OCI-LY1 (cell line): Measurements from ENCODE around the gene NMT2.

Experiments used
- H2AFZ ChIP-seq: fragments of 200-600 bp; sonication (generic), shearing (Covaris generic); 2 replicates; pipeline ENCODE4 v1.6.0; 2014; ENCODE audit warnings: antibody characterized with exemption, mild to moderate bottlenecking, low read length
- H3F3A ChIP-seq: fragments of 200-600 bp; sonication (generic), shearing (Covaris generic); 2 replicates; pipeline ENCODE4 v1.6.0; 2014; ENCODE audit warnings: mild to moderate bottlenecking, antibody characterized with exemption, low read length, moderate library complexity; ENCODE audit not compliant: insufficient read depth
- H3K27ac ChIP-seq: fragments of 200-600 bp; sonication (generic); 2 replicates; pipeline ENCODE4 v1.5.1; 2014; ENCODE audit warnings: low read length, mixed run types, mild to moderate bottlenecking, low read depth; ENCODE audit not compliant: poor library complexity, severe bottlenecking
- H3K27me3 ChIP-seq: fragments of 200-600 bp; sonication (generic); 2 replicates; pipeline ENCODE4 v1.6.0; 2014; ENCODE audit warnings: antibody characterized with exemption, mild to moderate bottlenecking, low read length, moderate library complexity; ENCODE audit not compliant: insufficient read depth
- H3K36me3 ChIP-seq: fragments of 200-600 bp; sonication (generic); 2 replicates; pipeline ENCODE4 v1.6.1; 2014; ENCODE audit warnings: mild to moderate bottlenecking, antibody characterized with exemption, low read length, moderate library complexity, mixed read lengths; ENCODE audit not compliant: insufficient read depth
- H3K4me1 ChIP-seq: fragments of 200-600 bp; sonication (generic); 2 replicates; pipeline ENCODE4 v1.5.1; 2014; ENCODE audit warnings: mild to moderate bottlenecking, low read length, moderate library complexity; ENCODE audit not compliant: insufficient read depth, severe bottlenecking
- H3K4me2 ChIP-seq: fragments of 200-600 bp; sonication (generic), shearing (Covaris generic); 2 replicates; pipeline ENCODE4 v1.6.1; 2014; ENCODE audit warnings: low read length
- H3K4me3 ChIP-seq: fragments of 200-600 bp; sonication (generic); 2 replicates; pipeline ENCODE4 v1.5.1; 2014; ENCODE audit warnings: low read length, low read depth, mild to moderate bottlenecking, mixed read lengths; ENCODE audit not compliant: poor library complexity, severe bottlenecking
- H3K79me2 ChIP-seq: fragments of 200-600 bp; shearing (Covaris generic); 2 replicates; pipeline ENCODE4 v1.6.1; 2016; ENCODE audit warnings: mixed run types, low read length, mixed read lengths; ENCODE audit not compliant: insufficient read depth
- H3K9ac ChIP-seq: fragments of 200-600 bp; sonication (generic), shearing (Covaris generic); 2 replicates; pipeline ENCODE4 v1.6.1; 2014; ENCODE audit warnings: mild to moderate bottlenecking, low read length, mixed read lengths
- H3K9me2 ChIP-seq: fragments of 200-600 bp; sonication (generic), shearing (Covaris generic); 2 replicates; pipeline ENCODE4 v1.6.1; 2014; ENCODE audit warnings: low read depth, mild to moderate bottlenecking, low read length, mixed read lengths
- H3K9me3 ChIP-seq: fragments of 200-600 bp; shearing (Covaris generic); 2 replicates; pipeline ENCODE4 v1.6.1; 2014; ENCODE audit warnings: low read length, mixed read lengths
- H4K20me1 ChIP-seq: fragments of 200-600 bp; sonication (generic), shearing (Covaris generic); 2 replicates; pipeline ENCODE4 v1.6.0; 2016; ENCODE audit warnings: mild to moderate bottlenecking, low read length; ENCODE audit not compliant: insufficient read depth
- CTCF ChIP-seq: fragments of 200-600 bp; sonication (generic), shearing (Covaris generic); IDR thresholded peaks from 2 replicates; pipeline ENCODE4 v1.5.1; 2017; ENCODE audit warnings: mild to moderate bottlenecking, antibody characterized with exemption, low read length, moderate library complexity, mixed read lengths
- EZH2 ChIP-seq: fragments of 200-600 bp; sonication (generic), shearing (Covaris generic); IDR thresholded peaks from 2 replicates; pipeline ENCODE4 v1.8.0; 2017; ENCODE audit warnings: borderline replicate concordance, mixed run types, mild to moderate bottlenecking, antibody characterized with exemption, low read length, moderate library complexity, mixed read lengths

The NMT2 gene

GRCh38 chr10:15092855-15093408, 75.6 kb downstream of the NMT2 start:
- TF ChIP-seq EZH2, result no peak
- TF ChIP-seq CTCF, result no peak
- H3K4me2 ChIP-seq, result no peak overlapping the region

GRCh38 chr10:15091418-15091817, 77.1 kb downstream of the NMT2 start:
- Histone ChIP-seq H3K9ac (no peak overlapping the region), H3F3A (no peaks in the 10 kb centered on the region), H3K27ac (no peak overlapping the region), H2AFZ (no peak overlapping the region), H3K36me3 (no peaks in the 10 kb centered on the region), H4K20me1 (no peaks in the 10 kb centered on the region), H3K9me3 (no peaks in the 10 kb centered on the region), H3K79me2 (no peaks in the 10 kb centered on the region), H3K27me3 (no peaks in the 10 kb centered on the region), H3K4me2 (no peak overlapping the region), H3K4me1 (peaks cover 8% of the 10 kb centered on the region), H3K9me2 (no peaks in the 10 kb centered on the region), H3K4me3 (no peak overlapping the region)
- TF ChIP-seq EZH2 (no peak), CTCF (no peak)

More at GRCh38 chr10:15092855-15093408, 75.6 kb downstream of the NMT2 start:
- H3K9me2 ChIP-seq, result no peaks in the 10 kb centered on the region
- H3K27ac ChIP-seq, result no peak overlapping the region
- no peaks in the 10 kb centered on the region for H3F3A ChIP-seq
- peaks cover 4% of the 10 kb centered on the region; the same call in 1 of the 2 replicates for H3K79me2 ChIP-seq
- H3K9me3 ChIP-seq, result no peaks in the 10 kb centered on the region
- no peak overlapping the region for H3K4me3 ChIP-seq
- peaks cover 11% of the 10 kb centered on the region for H3K4me1 ChIP-seq
- no peaks in the 10 kb centered on the region for H3K27me3 ChIP-seq
- no peak overlapping the region for H3K9ac ChIP-seq
- no peaks in the 10 kb centered on the region for H3K36me3 ChIP-seq
- H4K20me1 ChIP-seq, result no peaks in the 10 kb centered on the region
- H2AFZ ChIP-seq, result no peak overlapping the region

- Histone ChIP-seq H3K4me1 (peaks cover 9% of the 10 kb centered on the region), H3K4me2 (peak within 1 kb of the TSS; percentile 76), H4K20me1 (no peaks in the 10 kb centered on the region), H3K9me2 (no peaks in the 10 kb centered on the region), H3K9me3 (no peaks in the 10 kb centered on the region), H3K27me3 (no peaks in the 10 kb centered on the region), H3K4me3 (peak within 1 kb of the TSS; percentile 67), H3K79me2 (no peaks in the 10 kb centered on the region), H3K27ac (no peak within 1 kb of the TSS), H3F3A (no peaks in the 10 kb centered on the region), H2AFZ (no peak within 1 kb of the TSS), H3K9ac (peak within 1 kb of the TSS; percentile 40), H3K36me3 (no peaks in the 10 kb centered on the region)
- TF ChIP-seq EZH2 (no peak), CTCF (no peak)
Measured at GRCh38 chr10:15088428-15089261, 79.8 kb downstream of the NMT2 start, which contains the start of gene ACBD7. Gene ACBD7 (minus strand): TSS chr10:15088776. CDS start chr10:15088728, 48 bp downstream.
